ENCODE measurements around the gene SGCD. TPM values are rescaled to one million over a fixed set of nuclear protein-coding genes. Genes with fewer than 3 reads are reported as not detected.

Gene SGCD
- polyA plus RNA-seq, 1 of the 3 experiments (the other 2 are of a cell fraction), result 0.87 TPM

GRCh38 chr5:156423597-156423996 lies 96.6 kb downstream of the SGCD start:
- Histone ChIP-seq H3K9me2 (no peaks in the 10 kb centered on the region), H3K9me3 (no peaks in the 10 kb centered on the region), H3K4me3 (ENCODE audit: low read depth in 2 of 2, low read length in 1 of 2) (no peak overlapping the region), H3F3A (replicated peaks; ENCODE audit: insufficient read depth) (no peaks in the 10 kb centered on the region), H3K9ac (no peak overlapping the region), H3K27me3 (ENCODE audit: insufficient read depth) (no peaks in the 10 kb centered on the region), H2AFZ (ENCODE audit: low read depth) (no peak overlapping the region), H3K36me3 (replicated peaks in 1 of 2; ENCODE audit: control insufficient read depth in 1 of 2, insufficient read depth in 2 of 2, low read length in 1 of 2) (no peaks in the 10 kb centered on the region), H3K4me1 (ENCODE audit: control insufficient read depth in 1 of 2, insufficient read depth in 2 of 2, low read depth in 1 of 2, low read length in 1 of 2) (peaks cover 0 to 2% of the 10 kb centered on the region in 2 experiments; a peak in 1 of 4 replicates), H3K27ac (ENCODE audit: low read depth in 2 of 2, low read length in 1 of 2) (no peak overlapping the region), H3K4me2 (no peak overlapping the region), H3K79me2 (ENCODE audit: insufficient read depth) (no peaks in the 10 kb centered on the region), H4K20me1 (ENCODE audit: insufficient read depth) (no peaks in the 10 kb centered on the region)
- 56% methylated on average over 3 of the region's 3 CpGs for WGBS (ENCODE audit: low lambda C conversion rate)
- ChIA-PET CTCF (interaction anchor here (0.7 kb wide), 1 partner anchor 52 kb away, joined by 3 read pairs; no protein-coding TSS in a partner anchor), POLR2A (no interaction called here)
- TF ChIP-seq RXRA (IDR thresholded peaks at IDR 0.05; ENCODE audit: borderline replicate concordance, low read depth) (no peak), JUND (IDR thresholded peaks at IDR 0.05) (no peak), SIN3A (IDR thresholded peaks at IDR 0.05; ENCODE audit: borderline replicate concordance, low read depth, low read length) (no peak), FOXJ3 (CRISPR knock-in tag; IDR thresholded peaks at IDR 0.05) (no peak), RAD21 (IDR thresholded peaks at IDR 0.05; ENCODE audit: low read length) (no peak), TEAD4 (IDR thresholded peaks at IDR 0.05; ENCODE audit: borderline replicate concordance, insufficient read depth) (no peak), PBX3 (IDR thresholded peaks at IDR 0.05) (no peak), RFX5 (IDR thresholded peaks at IDR 0.05; ENCODE audit: low read length) (no peak), CTCF (IDR thresholded peaks at IDR 0.05) (no peak), MAX (IDR thresholded peaks at IDR 0.05; ENCODE audit: low read depth) (no peak)
- DNase-seq, result no peak

GRCh38 chr5:156427315-156427714 lies 100.4 kb downstream of the SGCD start:
- no peaks in the 10 kb centered on the region for H3K9me3 ChIP-seq
- H3K9ac ChIP-seq, result no peak overlapping the region
- no peak overlapping the region for H3K4me2 ChIP-seq
- peaks cover 0 to 2% of the 10 kb centered on the region in 2 experiments; a peak in 1 of 4 replicates for H3K4me1 ChIP-seq (ENCODE audit: control insufficient read depth in 1 of 2, insufficient read depth in 2 of 2, low read depth in 1 of 2, low read length in 1 of 2)
- no peak for DNase-seq
- no peak overlapping the region for H2AFZ ChIP-seq (ENCODE audit: low read depth)
- no peak overlapping the region; a peak in 1 of 4 replicates for H3K4me3 ChIP-seq (ENCODE audit: low read depth in 2 of 2, low read length in 1 of 2)
- H3K79me2 ChIP-seq (ENCODE audit: insufficient read depth), result no peaks in the 10 kb centered on the region
- 57% methylated on average over 4 of the region's 4 CpGs for WGBS (ENCODE audit: low lambda C conversion rate)
- H3K9me2 ChIP-seq, result no peaks in the 10 kb centered on the region
- H3K36me3 ChIP-seq (replicated peaks in 1 of 2; ENCODE audit: control insufficient read depth in 1 of 2, insufficient read depth in 2 of 2, low read length in 1 of 2), result no peaks in the 10 kb centered on the region
- no peak for TF ChIP-seq CTCF (IDR thresholded peaks at IDR 0.05)
- TF ChIP-seq RAD21 (IDR thresholded peaks at IDR 0.05; ENCODE audit: low read length), result no peak
- no peak for TF ChIP-seq REST (IDR thresholded peaks at IDR 0.05; ENCODE audit: low read depth, low read length)
- no peak overlapping the region for H3K27ac ChIP-seq (ENCODE audit: low read depth in 2 of 2, low read length in 1 of 2)
- no peaks in the 10 kb centered on the region for H3F3A ChIP-seq (replicated peaks; ENCODE audit: insufficient read depth)
- H4K20me1 ChIP-seq (ENCODE audit: insufficient read depth), result no peaks in the 10 kb centered on the region
- ChIA-PET POLR2A (no interaction called here), CTCF (no interaction called here)
- no peaks in the 10 kb centered on the region for H3K27me3 ChIP-seq (ENCODE audit: insufficient read depth)

All from SK-N-SH (cell line).